ENCODE results near the gene MED13. TPM values are rescaled to one million over a fixed set of nuclear protein-coding genes. Genes with fewer than 3 reads are reported as not detected.
"Not testable (repeated sequence)": the region's sequence is repeated elsewhere in the genome, so short reads cannot be mapped to it uniquely, and the experiment has no call there.

Gene MED13
- total RNA-seq, 4 donors from 2014 or later = 54.2 to 83.6 (median 61.8) TPM

DNA sequence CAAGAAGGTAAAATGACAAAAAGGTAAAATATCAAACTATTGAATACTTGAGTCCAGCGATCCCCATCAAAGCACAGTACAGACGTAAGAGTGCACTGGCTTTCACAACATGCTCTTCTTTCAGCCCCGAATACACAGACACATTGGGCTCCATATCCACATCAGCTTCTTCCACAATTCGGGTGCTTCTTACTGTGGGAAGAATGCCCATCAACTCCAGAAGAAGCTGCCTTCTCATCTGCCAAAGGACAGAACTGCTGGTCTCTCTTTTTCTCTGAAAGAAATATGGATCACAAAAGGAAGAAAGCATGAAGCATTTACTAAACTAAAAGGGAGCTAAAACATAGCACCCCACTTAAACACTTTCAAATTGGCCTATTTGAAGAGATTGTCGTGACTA lies 157.7 kb downstream of the MED13 start:
- no peak for DNase-seq (ENCODE audit: low spot score in 2 of 2)
- intact Hi-C loops (cut with DNase I; ENCODE audit: low total_unique reads) = no loop called here
- no peak overlapping the region for H3K4me3 ChIP-seq (ENCODE audit: low read depth, poor library complexity, severe bottlenecking)
- WGBS, 2 donors = 94 to 96% methylated on average over 5 of the region's 5 CpGs
- TF ChIP-seq, protein P1, sequence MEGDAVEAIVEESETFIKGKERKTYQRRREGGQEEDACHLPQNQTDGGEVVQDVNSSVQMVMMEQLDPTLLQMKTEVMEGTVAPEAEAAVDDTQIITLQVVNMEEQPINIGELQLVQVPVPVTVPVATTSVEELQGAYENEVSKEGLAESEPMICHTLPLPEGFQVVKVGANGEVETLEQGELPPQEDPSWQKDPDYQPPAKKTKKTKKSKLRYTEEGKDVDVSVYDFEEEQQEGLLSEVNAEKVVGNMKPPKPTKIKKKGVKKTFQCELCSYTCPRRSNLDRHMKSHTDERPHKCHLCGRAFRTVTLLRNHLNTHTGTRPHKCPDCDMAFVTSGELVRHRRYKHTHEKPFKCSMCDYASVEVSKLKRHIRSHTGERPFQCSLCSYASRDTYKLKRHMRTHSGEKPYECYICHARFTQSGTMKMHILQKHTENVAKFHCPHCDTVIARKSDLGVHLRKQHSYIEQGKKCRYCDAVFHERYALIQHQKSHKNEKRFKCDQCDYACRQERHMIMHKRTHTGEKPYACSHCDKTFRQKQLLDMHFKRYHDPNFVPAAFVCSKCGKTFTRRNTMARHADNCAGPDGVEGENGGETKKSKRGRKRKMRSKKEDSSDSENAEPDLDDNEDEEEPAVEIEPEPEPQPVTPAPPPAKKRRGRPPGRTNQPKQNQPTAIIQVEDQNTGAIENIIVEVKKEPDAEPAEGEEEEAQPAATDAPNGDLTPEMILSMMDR (IDR thresholded peaks at IDR 0.05) = no peak
- no peak for TF ChIP-seq POLR2A (IDR thresholded peaks at IDR 0.05)

DNA sequence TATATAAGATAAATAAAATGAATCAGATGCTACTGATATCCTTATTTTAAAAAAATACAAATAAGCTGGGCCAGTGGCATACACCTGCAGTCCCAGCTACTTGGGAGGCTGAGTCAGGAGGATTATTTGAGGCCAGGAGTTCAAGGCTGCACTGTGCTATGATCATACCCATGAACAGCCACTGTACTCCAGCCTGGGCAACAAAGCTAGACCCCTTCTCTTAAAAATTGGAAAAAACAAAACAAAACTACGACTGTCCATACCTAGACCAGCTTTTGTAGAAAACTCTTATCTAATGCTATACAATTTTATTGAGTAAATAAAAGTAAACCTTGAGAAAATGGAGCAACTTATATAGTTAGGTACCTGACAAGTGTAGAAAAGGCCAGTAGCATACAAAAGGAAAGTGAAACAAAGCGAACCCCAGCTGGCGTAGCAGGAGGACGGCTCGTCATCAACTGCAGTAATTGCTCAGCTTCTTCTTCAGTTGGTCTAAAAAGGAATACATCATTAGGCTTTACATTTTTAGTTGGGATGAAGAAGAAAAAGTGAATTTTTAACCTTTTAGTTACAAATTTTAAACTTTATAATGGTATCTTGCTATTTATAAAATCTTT lies 160.9 kb downstream of the MED13 start:
- 91 to 94% methylated on average over 5 of the region's 5 CpGs for WGBS, 2 donors
- TF ChIP-seq POLR2A (IDR thresholded peaks at IDR 0.05) = no peak
- TF ChIP-seq, protein P1 (IDR thresholded peaks at IDR 0.05) = no peak
- H3K4me3 ChIP-seq (ENCODE audit: low read depth, poor library complexity, severe bottlenecking) = no peak overlapping the region
- intact Hi-C loops (cut with DNase I; ENCODE audit: low total_unique reads) = no loop called here
- DNase-seq (ENCODE audit: low spot score in 2 of 2) = no peak

DNA sequence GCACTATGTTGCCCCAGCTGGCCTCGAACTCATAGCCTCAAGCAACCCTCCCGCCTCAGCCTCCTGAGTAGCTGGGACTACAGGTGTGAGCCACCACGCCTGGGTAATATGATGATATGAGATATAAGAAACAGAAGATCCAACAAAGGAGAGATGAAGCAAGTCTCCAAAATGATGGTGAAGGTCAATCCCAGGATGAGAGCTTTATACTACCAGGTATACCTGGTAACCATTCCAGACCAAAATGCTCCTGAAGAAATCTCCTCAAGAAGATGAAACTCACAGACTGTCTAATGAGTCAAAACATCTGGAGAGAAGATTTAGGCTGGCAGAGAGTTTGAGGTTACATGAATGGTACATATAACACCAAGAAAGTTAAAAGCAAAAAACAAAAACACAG lies 161.8 kb downstream of the MED13 start:
- no peak for TF ChIP-seq POLR2A (IDR thresholded peaks at IDR 0.05)
- TF ChIP-seq, protein P1 (IDR thresholded peaks at IDR 0.05) = no peak
- H3K4me3 ChIP-seq (ENCODE audit: low read depth, poor library complexity, severe bottlenecking) = no peak overlapping the region
- no peak for DNase-seq (ENCODE audit: low spot score in 2 of 2)
- intact Hi-C loops (cut with DNase I; ENCODE audit: low total_unique reads) = no loop called here
- 96% methylated on average over 3 of the region's 3 CpGs for WGBS, 2 donors

DNA sequence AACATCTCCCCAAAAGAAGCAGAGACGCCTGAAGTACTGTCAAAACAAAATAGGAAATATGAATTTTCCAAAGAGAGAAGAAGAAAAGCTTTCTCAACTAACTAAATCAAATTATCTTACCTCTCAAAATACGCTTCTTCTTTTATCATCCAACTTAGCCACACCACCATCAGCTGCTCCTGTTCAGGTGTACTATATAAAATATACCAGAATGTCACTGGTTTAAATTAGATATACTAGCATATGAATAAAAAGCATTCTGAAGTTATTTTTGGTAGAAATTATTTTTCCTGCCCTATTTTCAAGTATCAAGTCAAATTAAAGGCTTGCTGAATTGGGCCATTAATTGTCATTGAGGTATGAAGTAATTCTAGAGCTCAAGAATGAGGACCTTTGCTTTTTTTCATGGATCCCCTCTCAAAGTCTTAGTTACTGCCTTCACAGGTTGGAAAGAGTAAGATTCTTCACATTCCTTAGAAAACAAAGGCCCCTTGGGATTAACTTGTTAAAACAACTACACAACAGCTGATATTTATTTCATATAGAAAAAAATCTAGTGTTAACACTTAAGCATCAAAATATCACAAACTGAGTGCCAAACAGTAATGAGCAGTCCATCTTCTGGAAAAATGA lies 167.4 kb downstream of the MED13 start:
- WGBS, 2 donors = 87 to 88% methylated on average over 2 of the region's 2 CpGs
- no peak overlapping the region for H3K4me3 ChIP-seq (ENCODE audit: low read depth, poor library complexity, severe bottlenecking)
- intact Hi-C loops (cut with DNase I; ENCODE audit: low total_unique reads) = no loop called here
- no peak for DNase-seq (ENCODE audit: low spot score in 2 of 2)
- TF ChIP-seq, protein P1 (IDR thresholded peaks at IDR 0.05) = no peak
- TF ChIP-seq POLR2A (IDR thresholded peaks at IDR 0.05) = no peak

DNA sequence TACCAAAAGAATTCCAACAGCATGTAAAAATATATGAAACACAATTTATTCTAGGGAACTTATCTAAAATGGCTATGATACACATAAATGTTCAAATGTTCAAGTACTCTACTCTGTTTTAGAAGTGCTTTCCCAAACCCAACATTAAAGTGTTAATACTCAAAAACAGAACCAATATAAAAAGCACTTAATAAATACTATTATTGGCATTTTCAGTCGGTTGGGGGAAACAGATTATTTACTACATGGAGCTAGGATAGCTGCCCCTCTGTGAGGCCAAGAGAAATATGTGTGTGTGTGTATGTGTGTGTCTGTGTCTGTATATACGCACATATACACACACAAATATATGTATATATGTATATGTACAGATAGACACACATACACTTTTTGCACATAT lies 169.7 kb downstream of the MED13 start:
- TF ChIP-seq, protein P1 (IDR thresholded peaks at IDR 0.05) = no peak
- no peak for TF ChIP-seq POLR2A (IDR thresholded peaks at IDR 0.05)
- no peak overlapping the region for H3K4me3 ChIP-seq (ENCODE audit: low read depth, poor library complexity, severe bottlenecking)

DNA sequence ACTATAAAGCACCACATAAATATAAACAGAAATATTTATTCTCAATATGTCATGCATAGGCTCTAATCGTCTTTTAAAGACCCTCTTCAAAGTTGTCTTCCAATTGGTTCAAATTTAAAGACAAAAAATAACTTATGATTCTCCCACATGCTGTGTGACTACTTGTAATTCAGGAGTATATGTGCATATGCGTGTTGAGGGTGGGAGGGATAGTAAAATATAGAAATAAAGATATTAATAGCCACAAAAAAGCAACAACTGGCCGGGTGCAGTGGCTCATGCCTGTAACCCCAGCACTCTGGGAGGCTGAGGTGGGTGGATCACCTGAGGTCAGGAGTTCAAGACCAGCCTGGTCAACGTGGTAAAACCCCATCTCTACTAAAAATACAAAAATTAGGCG lies 170.8 kb downstream of the MED13 start:
- H3K4me3 ChIP-seq (ENCODE audit: low read depth, poor library complexity, severe bottlenecking); intact Hi-C loops (cut with DNase I; ENCODE audit: low total_unique reads); DNase-seq (ENCODE audit: low spot score in 2 of 2): not testable (repeated sequence)
- WGBS, 2 donors = 89% methylated on average over 5 of the region's 5 CpGs

More for the DNA sequence above, 169.7 kb downstream of the MED13 start:
- WGBS, 2 donors = 35 to 65% methylated on average over 2 of the region's 2 CpGs
- no peak for DNase-seq (ENCODE audit: low spot score in 2 of 2)
- intact Hi-C loops (cut with DNase I; ENCODE audit: low total_unique reads) = no loop called here

Other genes with a start within 250 kb of the MED13 start
- gene BRIP1, start 201.8 kb downstream of the MED13 start, total RNA-seq = 1 to 10 TPM in 2 of 4 donors, under 1 TPM in 2; 0.80 to 2.4 (median 0.93) TPM
- 10 to 100 TPM in 1 of 4 donors, 1 to 10 TPM in 3; 6.8 to 11.4 (median 9.2) TPM for gene INTS2, start 137.3 kb downstream of the MED13 start, total RNA-seq